ENCODE results near the gene TMEM184C. TPM values are rescaled to one million over a fixed set of nuclear protein-coding genes. Genes with fewer than 3 reads are reported as not detected.

The TMEM184C gene
- total RNA-seq, 4 donors from 2014 or later = 25.5 to 36.1 (median 28.5) TPM

GRCh38 chr4:147707892-147708672, 90.9 kb downstream of the TMEM184C start:
- DNase-seq (ENCODE audit: low spot score) = peak; percentile 46
- peak in 2 of 3 donors; percentile 60 to 74 for TF ChIP-seq CTCF (IDR thresholded peaks at IDR 0.05)
- ATAC-seq (ENCODE audit: low FRiP score) = peak; percentile 65

GRCh38 chr4:147709999-147710398, 92.8 kb downstream of the TMEM184C start:
- ATAC-seq (ENCODE audit: low FRiP score) (no peak), DNase-seq (ENCODE audit: low spot score) (no peak)
- no peak for TF ChIP-seq CTCF (IDR thresholded peaks at IDR 0.05)

DNA sequence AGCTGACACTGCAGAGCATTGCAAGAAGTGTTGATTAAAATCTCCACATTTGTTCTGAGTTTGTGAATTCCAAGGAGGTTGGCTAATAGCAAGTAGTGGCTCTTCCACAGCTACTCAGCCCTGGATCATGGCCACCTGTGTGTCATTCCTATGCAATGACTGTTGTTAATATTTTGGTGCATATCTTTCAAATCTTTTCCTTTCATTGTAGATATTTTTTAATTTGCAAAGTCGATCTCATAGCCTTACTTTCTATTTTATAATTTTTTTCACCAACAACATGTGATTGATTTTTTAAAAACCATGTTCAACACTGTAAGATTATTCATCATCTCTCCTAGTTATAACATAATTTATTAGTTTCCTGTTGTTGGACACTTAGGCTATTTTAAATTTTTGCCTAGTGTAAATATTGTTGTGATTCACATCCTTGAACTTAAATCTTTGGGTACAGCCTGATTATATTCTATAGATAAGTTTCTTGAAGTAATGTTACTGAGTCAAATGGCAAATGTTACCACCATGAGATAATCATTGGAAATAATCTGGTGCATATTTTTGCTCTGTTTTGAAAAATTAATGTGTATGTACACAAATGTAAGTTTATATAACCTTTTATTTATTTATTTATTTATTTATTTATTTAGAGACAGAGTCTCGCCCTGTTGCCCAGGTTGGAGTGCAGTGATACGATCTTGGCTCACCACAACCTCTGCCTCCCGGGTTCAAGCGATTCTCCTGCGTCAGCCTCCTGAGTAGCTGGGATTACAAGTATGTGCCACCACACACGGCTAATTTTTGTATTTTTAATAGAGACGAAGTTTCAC, 97.6 kb downstream of the TMEM184C start:
- TF ChIP-seq CTCF (IDR thresholded peaks at IDR 0.05) = no peak
- no peak for DNase-seq (ENCODE audit: low spot score)
- peak; percentile 68 for ATAC-seq (ENCODE audit: low FRiP score)

- no peak for TF ChIP-seq CTCF (IDR thresholded peaks at IDR 0.05)
- ATAC-seq (ENCODE audit: low FRiP score) (no peak), DNase-seq (ENCODE audit: low spot score) (no peak)
Measured at GRCh38 chr4:147717878-147718277, 100.7 kb downstream of the TMEM184C start.

Other genes starting within 250 kb of the TMEM184C start
- 10 to 100 TPM in 1 of 4 donors, 1 to 10 TPM in 3; 3.5 to 10.6 (median 7.0) TPM for gene EDNRA, start 136.3 kb upstream of the TMEM184C start, total RNA-seq
- 10 to 100 TPM in 1 of 4 donors, 1 to 10 TPM in 3; 5.5 to 40.0 (median 7.3) TPM for gene PRMT9, start 66.8 kb downstream of the TMEM184C start, total RNA-seq
- 10 to 100 TPM; 48.7 to 96.2 (median 57.0) TPM for gene ARHGAP10, start 114.7 kb downstream of the TMEM184C start, total RNA-seq